Activated T-cell treated with anti-CD3 and anti-CD28 coated beads, Interleukin-2, amount 50 U/mL, for 24 hours (primary cell): ENCODE measurements around the gene SLC2A5.
"Not testable (repeated sequence)": the region's sequence is repeated elsewhere in the genome, so short reads cannot be mapped to it uniquely, and the experiment has no call there.

Experiments
- DNase-seq: peaks from one replicate; pipeline ENCODE4 v3.0.0-alpha.2; 2020
- H3K27ac Mint-ChIP-seq: 2 replicates; pipeline ENCODE4 v1.8.0; 2020; ENCODE audit warnings: mild to moderate bottlenecking, mixed read lengths
- H3K27me3 Mint-ChIP-seq: 2 replicates; pipeline ENCODE4 v1.8.0; 2020; ENCODE audit warnings: mixed read lengths
- H3K36me3 Mint-ChIP-seq: 2 replicates; pipeline ENCODE4 v1.8.0; 2020; ENCODE audit warnings: low read depth, mixed read lengths
- H3K4me1 Mint-ChIP-seq: 2 replicates; pipeline ENCODE4 v1.8.0; 2020; ENCODE audit warnings: low read depth, mixed read lengths
- H3K4me3 Mint-ChIP-seq: 2 replicates; pipeline ENCODE4 v1.8.0; 2020; ENCODE audit warnings: mild to moderate bottlenecking, moderate library complexity, mixed read lengths
- H3K9me3 Mint-ChIP-seq: 2 replicates; pipeline ENCODE4 v1.8.0; 2020; ENCODE audit warnings: mixed read lengths

Gene SLC2A5

GRCh38 chr1:9039761-9040658, 29.4 kb downstream of the SLC2A5 start:
- Mint-ChIP-seq H3K9me3 (peaks cover 6% of the 10 kb centered on the region), H3K36me3 (no peaks in the 10 kb centered on the region)

GRCh38 chr1:9038881-9039760, 30.3 kb downstream of the SLC2A5 start:
- Mint-ChIP-seq H3K9me3 (peaks cover 12% of the 10 kb centered on the region), H3K27me3 (no peaks in the 10 kb centered on the region), H3K36me3 (no peaks in the 10 kb centered on the region), H3K4me1 (no peaks in the 10 kb centered on the region), H3K27ac (no peak overlapping the region), H3K4me3 (no peak overlapping the region)
- no peak for DNase-seq

More at GRCh38 chr1:9039761-9040658, 29.4 kb downstream of the SLC2A5 start:
- H3K27me3 Mint-ChIP-seq = no peaks in the 10 kb centered on the region
- H3K4me3 Mint-ChIP-seq = no peak overlapping the region
- H3K4me1 Mint-ChIP-seq = no peaks in the 10 kb centered on the region
- no peak overlapping the region for H3K27ac Mint-ChIP-seq
- DNase-seq = no peak

DNA sequence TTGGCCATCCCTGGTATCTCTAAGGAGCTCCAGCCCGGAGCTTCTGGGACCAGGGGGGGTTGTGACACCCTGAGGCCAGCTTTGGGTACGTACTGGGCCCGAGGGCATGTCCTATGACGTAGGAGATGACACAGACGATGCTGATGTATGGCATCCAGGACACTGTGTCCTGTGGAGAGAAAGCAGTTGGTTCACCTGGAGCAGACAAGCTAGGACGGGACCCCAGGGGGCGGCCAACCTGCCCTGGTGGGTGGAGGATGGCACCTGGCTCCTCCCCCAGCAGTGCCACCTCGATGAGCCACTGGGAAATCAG, 31.1 kb downstream of the SLC2A5 start:
- Mint-ChIP-seq H3K36me3 (no peaks in the 10 kb centered on the region), H3K4me1 (no peaks in the 10 kb centered on the region), H3K27ac (no peak overlapping the region), H3K27me3 (no peaks in the 10 kb centered on the region), H3K9me3 (peaks cover 12% of the 10 kb centered on the region), H3K4me3 (no peak overlapping the region)
- no peak for DNase-seq

- no peaks in the 10 kb centered on the region for H3K27me3 Mint-ChIP-seq
- DNase-seq = no peak
- H3K27ac Mint-ChIP-seq = no peak overlapping the region
- no peak overlapping the region for H3K4me3 Mint-ChIP-seq
- H3K36me3 Mint-ChIP-seq = no peaks in the 10 kb centered on the region
- no peaks in the 10 kb centered on the region for H3K4me1 Mint-ChIP-seq
- H3K9me3 Mint-ChIP-seq = peaks cover 12% of the 10 kb centered on the region
Observed at GRCh38 chr1:9037476-9038337, 31.7 kb downstream of the SLC2A5 start.

GRCh38 chr1:9035226-9035625, 34.2 kb downstream of the SLC2A5 start:
- Mint-ChIP-seq H3K4me1 (no peaks in the 10 kb centered on the region), H3K36me3 (no peaks in the 10 kb centered on the region), H3K27ac (no peak overlapping the region), H3K4me3 (no peak overlapping the region), H3K27me3 (no peaks in the 10 kb centered on the region), H3K9me3 (peaks cover 19% of the 10 kb centered on the region)
- no peak for DNase-seq

GRCh38 chr1:9033363-9033762, 36.1 kb downstream of the SLC2A5 start:
- peaks cover 19% of the 10 kb centered on the region for H3K9me3 Mint-ChIP-seq
- H3K4me1 Mint-ChIP-seq = no peaks in the 10 kb centered on the region
- H3K4me3 Mint-ChIP-seq = no peak overlapping the region
- H3K27ac Mint-ChIP-seq = no peak overlapping the region
- no peaks in the 10 kb centered on the region for H3K36me3 Mint-ChIP-seq
- no peaks in the 10 kb centered on the region for H3K27me3 Mint-ChIP-seq
- DNase-seq = no peak

- peaks cover 19% of the 10 kb centered on the region for H3K9me3 Mint-ChIP-seq
Observed at GRCh38 chr1:9031484-9032259, 37.8 kb downstream of the SLC2A5 start.

DNA sequence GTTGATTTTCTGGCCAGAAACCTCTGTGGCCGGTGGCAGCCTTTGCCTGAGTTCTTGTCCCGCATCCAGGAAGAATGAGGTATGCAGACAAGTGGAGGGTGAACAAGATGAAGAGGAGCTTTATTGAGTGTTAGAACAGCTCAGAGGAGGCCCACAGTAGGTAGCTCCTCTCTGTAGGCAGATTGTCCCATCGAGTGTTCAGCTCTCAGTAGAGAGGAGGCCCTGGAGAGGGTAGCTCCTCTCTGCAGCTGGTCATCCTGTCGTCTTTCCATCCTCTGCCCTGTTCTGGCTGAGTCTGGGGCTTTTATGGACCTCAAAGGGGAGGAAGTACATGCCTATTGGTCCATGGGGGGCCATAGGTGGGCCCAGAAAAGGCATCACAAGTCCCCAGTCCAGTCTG, 38.4 kb downstream of the SLC2A5 start:
- H3K27me3 Mint-ChIP-seq, H3K4me1 Mint-ChIP-seq, H3K4me3 Mint-ChIP-seq, DNase-seq, H3K36me3 Mint-ChIP-seq, H3K27ac Mint-ChIP-seq: not testable (repeated sequence)
- peaks cover 19% of the 10 kb centered on the region for H3K9me3 Mint-ChIP-seq

More at GRCh38 chr1:9031484-9032259, 37.8 kb downstream of the SLC2A5 start:
- H3K4me3 Mint-ChIP-seq = no peak overlapping the region
- no peak overlapping the region for H3K27ac Mint-ChIP-seq
- DNase-seq = no peak
- no peaks in the 10 kb centered on the region for H3K4me1 Mint-ChIP-seq
- H3K36me3 Mint-ChIP-seq = no peaks in the 10 kb centered on the region
- H3K27me3 Mint-ChIP-seq = no peaks in the 10 kb centered on the region

DNA sequence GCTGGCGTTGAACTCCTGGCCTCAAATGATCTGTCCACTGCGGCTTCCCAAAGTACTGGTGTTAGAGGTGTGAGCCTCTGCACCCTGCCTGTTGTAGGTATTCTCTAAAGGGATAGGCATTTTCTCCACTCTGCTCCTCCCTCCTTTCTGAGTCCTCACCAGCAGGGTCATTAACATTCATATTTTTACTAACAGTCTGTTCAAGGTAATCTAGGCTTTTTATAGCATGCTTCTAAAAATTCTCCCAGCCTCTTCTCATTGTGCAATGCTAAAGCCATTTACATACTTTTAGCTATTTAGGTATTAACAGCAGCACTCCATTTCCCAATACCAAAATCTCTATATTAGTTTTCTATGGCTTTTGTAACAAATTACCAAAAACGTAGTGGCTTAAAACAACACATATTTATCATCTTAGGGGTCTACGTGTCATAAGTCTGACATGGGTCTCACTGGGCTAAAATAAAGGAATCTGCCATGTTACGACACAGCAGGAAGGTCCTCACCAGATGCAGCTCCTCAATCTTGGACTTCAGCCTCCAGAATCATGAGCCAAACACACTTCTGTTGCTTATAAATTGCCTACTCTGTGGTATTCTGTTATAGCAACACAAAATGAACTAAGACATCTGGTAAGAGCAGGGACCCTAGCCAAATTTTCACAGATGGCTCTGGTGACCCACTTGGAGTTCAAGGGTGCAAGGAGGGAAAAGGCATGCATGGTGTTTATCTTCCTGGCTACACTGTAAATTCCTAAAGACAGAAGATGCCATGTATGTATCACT, 40.3 kb downstream of the SLC2A5 start:
- no peaks in the 10 kb centered on the region for H3K4me1 Mint-ChIP-seq
- no peaks in the 10 kb centered on the region for H3K27me3 Mint-ChIP-seq
- H3K36me3 Mint-ChIP-seq = no peaks in the 10 kb centered on the region
- no peak for DNase-seq
- H3K9me3 Mint-ChIP-seq = peaks cover 7% of the 10 kb centered on the region
- H3K27ac Mint-ChIP-seq = no peak overlapping the region
- H3K4me3 Mint-ChIP-seq = no peak overlapping the region

DNA sequence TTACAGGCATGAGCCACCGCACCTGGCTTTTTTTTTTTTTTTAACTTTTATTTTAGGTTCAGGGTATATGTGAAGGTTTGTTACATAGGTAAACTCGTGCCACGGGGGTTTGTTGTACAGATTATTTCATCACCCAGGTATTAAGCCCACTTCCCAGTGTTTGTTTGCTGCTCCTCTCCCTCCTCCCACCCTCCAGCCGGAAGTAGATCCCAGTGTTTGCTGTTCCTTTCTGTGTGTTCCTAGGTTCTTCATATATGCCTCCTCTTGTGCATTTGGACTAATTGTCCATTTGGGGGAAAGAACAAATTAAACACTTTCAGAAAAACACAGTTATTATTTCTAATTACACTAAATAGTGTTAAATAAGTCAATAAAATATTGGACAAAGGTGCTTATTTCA, 42.1 kb downstream of the SLC2A5 start:
- H3K9me3 Mint-ChIP-seq = peaks cover 7% of the 10 kb centered on the region
- no peaks in the 10 kb centered on the region for H3K36me3 Mint-ChIP-seq
- H3K4me3 Mint-ChIP-seq = no peak overlapping the region
- H3K27me3 Mint-ChIP-seq = no peaks in the 10 kb centered on the region
- no peak for DNase-seq
- no peaks in the 10 kb centered on the region for H3K4me1 Mint-ChIP-seq
- no peak overlapping the region for H3K27ac Mint-ChIP-seq

- Mint-ChIP-seq H3K27me3 (peaks cover 3% of the 10 kb centered on the region), H3K27ac (no peak overlapping the region), H3K9me3 (no peaks in the 10 kb centered on the region), H3K4me1 (no peaks in the 10 kb centered on the region), H3K36me3 (no peaks in the 10 kb centered on the region), H3K4me3 (no peak overlapping the region)
- DNase-seq = no peak
Observed at GRCh38 chr1:9025449-9025848, 44.0 kb downstream of the SLC2A5 start.

DNA sequence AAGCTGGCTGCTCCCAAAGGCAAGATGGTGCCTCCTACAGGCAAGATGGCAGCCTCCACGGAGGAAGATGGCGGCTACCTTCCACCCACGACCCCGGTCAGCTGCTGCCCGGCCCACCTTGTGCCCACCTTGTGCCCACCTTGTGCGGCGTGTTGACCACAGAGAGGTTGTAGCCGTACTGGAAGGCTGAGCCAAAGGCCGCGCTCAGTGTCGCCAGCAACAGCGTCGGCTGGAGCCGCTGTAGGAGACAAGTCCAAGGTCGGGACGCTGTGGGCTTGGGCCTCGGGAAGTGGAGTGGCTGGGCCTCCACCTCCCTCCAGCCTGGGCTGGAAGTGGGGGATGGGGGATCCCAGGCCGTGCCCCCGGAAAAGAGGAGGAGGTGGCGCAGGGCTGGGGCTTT, 44.6 kb downstream of the SLC2A5 start:
- no peaks in the 10 kb centered on the region for H3K4me1 Mint-ChIP-seq
- no peaks in the 10 kb centered on the region for H3K9me3 Mint-ChIP-seq
- no peak overlapping the region for H3K4me3 Mint-ChIP-seq
- no peaks in the 10 kb centered on the region for H3K36me3 Mint-ChIP-seq
- peaks cover 3% of the 10 kb centered on the region for H3K27me3 Mint-ChIP-seq
- DNase-seq = no peak
- no peak overlapping the region for H3K27ac Mint-ChIP-seq

GRCh38 chr1:9022773-9023172, 46.7 kb downstream of the SLC2A5 start:
- no peaks in the 10 kb centered on the region for H3K9me3 Mint-ChIP-seq
- no peak for DNase-seq
- no peak overlapping the region for H3K27ac Mint-ChIP-seq
- H3K27me3 Mint-ChIP-seq = peaks cover 3% of the 10 kb centered on the region
- H3K36me3 Mint-ChIP-seq = no peaks in the 10 kb centered on the region
- H3K4me3 Mint-ChIP-seq = no peak overlapping the region
- no peaks in the 10 kb centered on the region for H3K4me1 Mint-ChIP-seq
